HFFc6 (cell line): ENCODE data around the gene DIDO1. TPM values are rescaled to one million over a fixed set of nuclear protein-coding genes. Genes with fewer than 3 reads are reported as not detected.
A peak's percentile ranks its signal among the peaks of the same experiment; 100 is the strongest.

Experiments used
- DNase-seq: peaks from one replicate; pipeline ENCODE4 v3.0.0-alpha.2; 2018
- H3K27ac Mint-ChIP-seq: 2 replicates; pipeline ENCODE4 v1.8.0; 2020; ENCODE audit warnings: mild to moderate bottlenecking, mixed read lengths
- H3K27me3 Mint-ChIP-seq: 2 replicates; pipeline ENCODE4 v1.8.0; 2021; ENCODE audit warnings: mild to moderate bottlenecking, moderate library complexity, mixed read lengths; ENCODE audit not compliant: insufficient read depth
- H3K36me3 Mint-ChIP-seq: 2 replicates; pipeline ENCODE4 v1.8.0; 2021; ENCODE audit warnings: low read depth, mixed read lengths
- H3K4me1 Mint-ChIP-seq: 2 replicates; pipeline ENCODE4 v1.8.0; 2020; ENCODE audit warnings: low read depth, mixed read lengths
- H3K4me3 Mint-ChIP-seq: 2 replicates; pipeline ENCODE4 v1.8.0; 2020; ENCODE audit warnings: mild to moderate bottlenecking, moderate library complexity, mixed read lengths
- H3K9me3 Mint-ChIP-seq: 2 replicates; pipeline ENCODE4 v1.8.0; 2020; ENCODE audit warnings: mild to moderate bottlenecking, mixed read lengths
- CTCF ChIP-seq: fragments of 200-600 bp; sonication (generic); IDR thresholded peaks from 2 replicates; pipeline ENCODE4 v1.5.0; 2021; ENCODE audit warnings: antibody characterized with exemption, mild to moderate bottlenecking
- total RNA-seq, 6 experiments: library from RNA; stranded (reverse); fragmentation: NEBNext Ultra II Directional; extraction: Animal tissue kit (Norgen Biotek cat#: 25700); gene quantifications; 2 replicates in 1 of 6; 3 replicates in 5 of 6; pipeline ENCODE4 v1.2.3, GENCODE V29; 2021

DIDO1 gene
- total RNA-seq, 6 experiments from 2014 or later = 31.9 to 36.1 (median 34.8) TPM

- Mint-ChIP-seq H3K27me3 (peaks cover 3% of the 10 kb centered on the region), H3K4me1 (peaks cover 26% of the 10 kb centered on the region), H3K4me3 (no peak overlapping the region), H3K9me3 (no peaks in the 10 kb centered on the region), H3K36me3 (peaks cover 27% of the 10 kb centered on the region; the same call in 1 of the 2 replicates), H3K27ac (no peak overlapping the region)
- DNase-seq = no peak
- TF ChIP-seq CTCF = no peak
These were observed 15.4 kb downstream of the DIDO1 start for GRCh38 chr20:62910777-62911497.

- Mint-ChIP-seq H3K4me3 (no peak overlapping the region), H3K9me3 (no peaks in the 10 kb centered on the region), H3K27me3 (peaks cover 3% of the 10 kb centered on the region), H3K4me1 (peaks cover 20% of the 10 kb centered on the region), H3K36me3 (peaks cover 32% of the 10 kb centered on the region), H3K27ac (no peak overlapping the region)
- TF ChIP-seq CTCF = no peak
- no peak for DNase-seq
These were observed 16.0 kb downstream of the DIDO1 start for GRCh38 chr20:62910217-62910766.

GRCh38 chr20:62908971-62909791 is 17.1 kb downstream of the DIDO1 start:
- no peak overlapping the region for H3K27ac Mint-ChIP-seq
- H3K27me3 Mint-ChIP-seq = peaks cover 1% of the 10 kb centered on the region
- DNase-seq = no peak
- peaks cover 40% of the 10 kb centered on the region for H3K36me3 Mint-ChIP-seq
- no peak for TF ChIP-seq CTCF
- H3K4me1 Mint-ChIP-seq = peaks cover 15% of the 10 kb centered on the region
- H3K4me3 Mint-ChIP-seq = no peak overlapping the region
- no peaks in the 10 kb centered on the region for H3K9me3 Mint-ChIP-seq

DNA sequence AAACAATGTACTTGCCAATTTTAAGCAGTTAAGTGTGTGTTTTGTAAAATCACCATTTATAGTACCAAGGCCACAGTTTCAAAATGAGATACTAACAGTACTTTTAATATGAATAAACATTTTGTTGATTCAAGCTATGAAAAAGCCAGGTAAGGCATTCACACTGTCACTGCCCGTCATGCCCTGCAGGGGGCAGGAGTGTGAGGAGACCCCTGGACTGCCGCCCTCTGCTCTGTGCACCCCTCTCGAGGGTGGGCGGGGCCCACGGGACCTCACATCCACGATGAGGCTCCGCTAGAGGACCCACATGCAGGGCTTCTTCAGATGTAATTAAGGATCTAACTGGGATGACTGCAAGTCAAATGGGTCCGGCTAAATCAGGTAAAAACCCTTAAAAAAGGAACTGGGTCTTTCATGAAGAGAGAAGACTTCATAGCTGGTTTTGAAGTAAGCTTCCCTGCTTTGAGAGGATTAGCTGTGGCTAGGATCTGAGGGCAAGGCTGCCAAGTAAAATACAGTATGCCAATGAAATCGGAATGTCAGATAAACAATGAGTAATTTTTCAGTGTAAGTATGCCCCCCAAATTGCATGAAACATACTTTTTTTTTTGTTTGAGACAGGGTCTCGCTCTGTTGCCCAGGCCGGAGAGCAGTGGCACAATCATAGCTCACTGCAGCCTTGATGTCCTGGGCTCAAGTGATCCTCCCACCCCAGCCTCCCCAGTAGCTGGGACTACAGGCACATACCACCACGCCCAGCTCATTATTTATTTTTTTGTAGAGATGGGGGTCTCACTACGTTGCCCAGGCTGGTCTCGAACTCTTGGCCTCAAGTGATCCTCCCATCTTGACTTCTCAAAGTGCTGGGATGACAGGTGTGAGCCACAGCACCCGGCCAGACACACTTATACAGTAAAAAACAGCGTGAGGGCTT is 18.7 kb downstream of the DIDO1 start:
- Mint-ChIP-seq H3K4me1 (peaks cover 25% of the 10 kb centered on the region), H3K36me3 (peaks cover 44% of the 10 kb centered on the region), H3K4me3 (no peak overlapping the region), H3K27ac (peak overlapping the region; percentile 29; the same call in 1 of the 2 replicates), H3K9me3 (no peaks in the 10 kb centered on the region), H3K27me3 (peaks cover 1% of the 10 kb centered on the region)
- peak; percentile 76 for TF ChIP-seq CTCF
- DNase-seq = no peak
